Left ventricle myocardium inferior (tissue), 1 donor: ENCODE data around the gene SCYL2. TPM values are rescaled to one million over a fixed set of nuclear protein-coding genes. Genes with fewer than 3 reads are reported as not detected.
"Not testable (repeated sequence)": the region's sequence is repeated elsewhere in the genome, so short reads cannot be mapped to it uniquely, and the experiment has no call there.

Experiments used
- DNase-seq: peaks from one replicate; pipeline ENCODE4 v3.0.0-alpha.2; 2020
- H3K27ac ChIP-seq: fragments of 200-600 bp; replicated peaks from 2 replicates; pipeline ENCODE4 v1.8.0; 2021
- H3K27me3 ChIP-seq: fragments of 200-600 bp; 2 replicates; pipeline ENCODE4 v1.8.0; 2021; ENCODE audit warnings: low read depth
- H3K36me3 ChIP-seq: fragments of 200-600 bp; 2 replicates; pipeline ENCODE4 v1.8.0; 2021
- H3K4me1 ChIP-seq: fragments of 200-600 bp; 2 replicates; pipeline ENCODE4 v1.8.0; 2021
- H3K4me3 ChIP-seq: fragments of 200-600 bp; 2 replicates; pipeline ENCODE4 v1.8.0; 2021; ENCODE audit warnings: mild to moderate bottlenecking, moderate library complexity
- H3K9me3 ChIP-seq: fragments of 200-600 bp; replicated peaks from 2 replicates; pipeline ENCODE4 v1.8.0; 2021
- intact Hi-C: fragments of 100-400 bp; cut with micrococcal nuclease; formaldehyde crosslinking; loops from one replicate; pipeline ENCODE4 v1.11.0; 2022
- total RNA-seq: library from RNA; stranded (reverse); fragmentation: NEBNext Ultra II Directional; extraction: Animal tissue kit (Norgen Biotek cat#: 25700); gene quantifications from one replicate; pipeline ENCODE4 v1.2.1, GENCODE V29; 2021
- TF ChIP-seq, protein P1 (sequence below): fragments of 200-600 bp; IDR thresholded peaks from 2 replicates; pipeline ENCODE4 v1.8.0; 2021; ENCODE audit warnings: antibody characterized with exemption, mild to moderate bottlenecking, borderline replicate concordance
- donor health status: DM: no; HTN: yes; CAD: no; lungs with severe emphysema.

The SCYL2 gene
- total RNA-seq, 1 donor from 2014 or later, result 36.2 TPM

GRCh38 chr12:100337299-100337698, 70.3 kb downstream of the SCYL2 start:
- Histone ChIP-seq H3K36me3 (peaks cover 71% of the 10 kb centered on the region), H3K4me3 (no peak overlapping the region)
- intact Hi-C loops, result no loop called here

DNA sequence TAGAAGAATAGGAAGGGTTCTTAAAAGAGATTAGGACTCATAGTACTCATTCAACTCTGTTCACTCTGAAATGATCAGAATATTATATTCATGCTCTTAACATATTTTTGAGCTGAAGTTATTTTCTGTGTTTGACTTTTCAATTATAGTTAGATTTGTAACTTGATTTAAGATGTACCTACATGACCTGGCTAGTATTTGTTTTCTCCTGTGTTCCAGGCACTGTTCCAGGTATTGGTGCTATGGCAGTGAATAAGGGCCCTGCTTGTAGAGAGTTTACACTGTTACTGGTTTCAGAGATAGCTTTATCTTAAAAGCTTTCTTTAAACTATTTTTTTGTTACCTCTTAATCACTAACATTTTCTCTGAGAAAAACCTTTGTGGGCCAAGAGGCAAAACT, 70.8 kb downstream of the SCYL2 start:
- no peak overlapping the region for H3K4me3 ChIP-seq
- no peaks in the 10 kb centered on the region for H3K4me1 ChIP-seq
- TF ChIP-seq, protein P1, sequence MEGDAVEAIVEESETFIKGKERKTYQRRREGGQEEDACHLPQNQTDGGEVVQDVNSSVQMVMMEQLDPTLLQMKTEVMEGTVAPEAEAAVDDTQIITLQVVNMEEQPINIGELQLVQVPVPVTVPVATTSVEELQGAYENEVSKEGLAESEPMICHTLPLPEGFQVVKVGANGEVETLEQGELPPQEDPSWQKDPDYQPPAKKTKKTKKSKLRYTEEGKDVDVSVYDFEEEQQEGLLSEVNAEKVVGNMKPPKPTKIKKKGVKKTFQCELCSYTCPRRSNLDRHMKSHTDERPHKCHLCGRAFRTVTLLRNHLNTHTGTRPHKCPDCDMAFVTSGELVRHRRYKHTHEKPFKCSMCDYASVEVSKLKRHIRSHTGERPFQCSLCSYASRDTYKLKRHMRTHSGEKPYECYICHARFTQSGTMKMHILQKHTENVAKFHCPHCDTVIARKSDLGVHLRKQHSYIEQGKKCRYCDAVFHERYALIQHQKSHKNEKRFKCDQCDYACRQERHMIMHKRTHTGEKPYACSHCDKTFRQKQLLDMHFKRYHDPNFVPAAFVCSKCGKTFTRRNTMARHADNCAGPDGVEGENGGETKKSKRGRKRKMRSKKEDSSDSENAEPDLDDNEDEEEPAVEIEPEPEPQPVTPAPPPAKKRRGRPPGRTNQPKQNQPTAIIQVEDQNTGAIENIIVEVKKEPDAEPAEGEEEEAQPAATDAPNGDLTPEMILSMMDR, result no peak
- peaks cover 66% of the 10 kb centered on the region for H3K36me3 ChIP-seq
- H3K9me3 ChIP-seq, result no peaks in the 10 kb centered on the region
- intact Hi-C loops, result no loop called here
- H3K27ac ChIP-seq, result no peak overlapping the region
- DNase-seq, result no peak
- no peaks in the 10 kb centered on the region for H3K27me3 ChIP-seq

More at GRCh38 chr12:100337299-100337698, 70.3 kb downstream of the SCYL2 start:
- Histone ChIP-seq H3K9me3 (no peaks in the 10 kb centered on the region), H3K4me1 (no peaks in the 10 kb centered on the region), H3K27me3 (no peaks in the 10 kb centered on the region), H3K27ac (no peak overlapping the region)
- DNase-seq, result no peak
- TF ChIP-seq, protein P1, result no peak

DNA sequence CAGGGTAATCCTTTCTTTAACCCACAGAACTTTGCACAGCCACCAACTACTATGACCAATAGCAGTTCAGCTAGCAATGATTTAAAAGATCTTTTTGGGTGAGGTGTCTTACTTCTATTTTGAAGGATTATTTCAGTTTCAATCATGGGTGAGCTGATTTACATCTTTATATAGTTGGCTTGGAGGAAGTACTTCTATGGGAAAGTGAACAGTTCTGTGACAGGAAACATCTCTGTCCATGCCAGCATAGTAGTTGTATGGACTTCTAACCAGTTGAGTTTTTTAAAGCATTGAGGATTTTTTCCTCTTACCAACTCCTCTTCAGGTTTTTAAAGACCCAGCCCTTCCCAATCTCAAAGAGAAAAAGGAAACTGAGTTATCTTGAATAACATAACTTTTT, 72.1 kb downstream of the SCYL2 start:
- no peak for DNase-seq
- H3K9me3 ChIP-seq, result no peaks in the 10 kb centered on the region
- intact Hi-C loops, result no loop called here
- no peaks in the 10 kb centered on the region for H3K27me3 ChIP-seq
- no peak overlapping the region for H3K27ac ChIP-seq
- no peak overlapping the region for H3K4me3 ChIP-seq
- peaks cover 57% of the 10 kb centered on the region for H3K36me3 ChIP-seq
- no peaks in the 10 kb centered on the region for H3K4me1 ChIP-seq
- TF ChIP-seq, protein P1, result no peak

DNA sequence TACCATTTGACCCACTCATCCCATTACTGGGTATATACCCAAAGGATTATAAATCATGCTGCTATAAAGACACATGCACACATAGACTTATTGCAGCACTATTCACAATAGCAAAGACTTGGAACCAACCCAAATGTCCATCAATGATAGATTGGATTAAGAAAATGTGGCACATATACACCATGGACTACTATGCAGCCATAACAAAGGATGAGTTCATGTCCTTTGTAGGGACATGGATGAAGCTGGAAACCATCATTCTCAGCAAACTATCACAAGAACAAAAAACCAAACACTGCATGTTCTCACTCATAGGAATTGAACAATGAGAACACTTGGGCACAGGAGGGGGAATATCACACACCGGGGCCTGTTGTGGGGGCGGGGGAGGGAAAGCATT, 75.9 kb downstream of the SCYL2 start:
- DNase-seq, H3K4me1 ChIP-seq, H3K9me3 ChIP-seq, H3K27me3 ChIP-seq, H3K4me3 ChIP-seq, intact Hi-C loops, H3K27ac ChIP-seq: not testable (repeated sequence)
- H3K36me3 ChIP-seq, result peaks cover 19% of the 10 kb centered on the region

DNA sequence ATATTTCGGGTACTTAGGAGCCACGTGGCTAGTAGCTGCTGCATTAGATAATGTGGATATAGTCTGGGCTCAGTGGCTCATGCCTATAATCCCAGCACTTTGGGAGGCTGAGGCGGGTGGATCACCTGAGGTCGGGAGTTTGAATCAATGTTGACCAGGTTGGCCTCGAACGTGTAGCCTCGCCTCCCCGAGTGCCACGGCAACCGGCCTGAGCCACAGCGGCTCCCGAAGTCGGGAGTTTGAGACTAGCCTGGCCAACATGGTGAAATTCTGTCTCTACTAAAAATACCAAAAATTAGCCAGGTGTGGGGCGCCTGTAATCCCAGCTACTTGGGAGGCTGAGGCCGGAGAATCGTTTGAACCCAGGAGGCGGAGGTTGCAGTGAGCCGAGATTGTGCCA, 77.4 kb downstream of the SCYL2 start:
- H3K27me3 ChIP-seq, intact Hi-C loops, H3K27ac ChIP-seq, H3K4me1 ChIP-seq, H3K4me3 ChIP-seq, DNase-seq, H3K36me3 ChIP-seq, H3K9me3 ChIP-seq: not testable (repeated sequence)

DNA sequence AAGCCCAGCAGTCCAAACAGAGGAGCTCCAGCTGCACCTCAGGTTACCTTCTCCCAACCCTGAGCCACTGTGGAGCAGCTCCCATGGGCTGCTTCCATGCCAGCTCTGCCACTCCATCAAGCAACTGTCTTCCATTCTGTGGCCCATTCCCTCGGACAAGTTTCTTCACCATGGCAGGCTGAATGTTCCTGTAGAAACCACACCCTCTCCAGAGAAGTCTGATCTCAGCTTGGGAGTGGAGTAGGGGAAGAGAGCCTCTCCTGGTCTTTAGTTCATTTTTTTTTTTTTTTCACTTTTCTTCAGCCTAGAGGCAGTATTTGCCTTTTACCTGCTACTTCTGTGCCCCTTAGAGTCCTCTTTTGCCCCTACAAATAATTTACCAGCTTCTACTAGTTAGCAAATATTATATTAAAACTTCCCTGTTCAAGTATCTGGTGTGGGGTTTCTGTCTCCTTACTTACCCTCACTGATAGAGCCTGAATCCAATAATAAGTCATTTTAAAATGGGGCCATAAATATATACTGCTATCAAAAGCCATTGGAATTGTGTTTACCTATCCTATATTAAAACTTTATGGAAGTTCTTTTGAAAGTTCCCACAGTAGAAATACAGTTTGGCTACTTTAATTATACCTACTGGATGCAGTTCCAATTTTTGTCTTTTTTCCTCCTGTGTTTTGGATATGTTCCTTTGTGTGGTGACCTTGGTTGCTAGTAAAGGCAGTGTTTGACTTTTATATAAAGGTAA, 78.2 kb downstream of the SCYL2 start:
- intact Hi-C loops, result loop anchor here (5.0 kb wide), 1 partner anchor 207 kb away; no protein-coding TSS in a partner anchor
- H3K4me3 ChIP-seq, result no peak overlapping the region
- no peaks in the 10 kb centered on the region for H3K9me3 ChIP-seq
- DNase-seq, result no peak
- TF ChIP-seq, protein P1, result no peak
- H3K4me1 ChIP-seq, result no peaks in the 10 kb centered on the region
- H3K27ac ChIP-seq, result no peak overlapping the region
- H3K27me3 ChIP-seq, result no peaks in the 10 kb centered on the region
- no peaks in the 10 kb centered on the region for H3K36me3 ChIP-seq
